CD14-positive monocyte (primary cell): ENCODE results near the gene PRTN3. TPM values are rescaled to one million over a fixed set of nuclear protein-coding genes. Genes with fewer than 3 reads are reported as not detected.

Experiments used
- DNase-seq, 3 donors: peaks; one replicate each; pipeline ENCODE4 v3.0.0-alpha.2; 2011 to 2022
- H2AFZ ChIP-seq: 2 replicates; pipeline ENCODE4 v1.6.0; 2012; ENCODE audit warnings: mild to moderate bottlenecking, low read depth, low read length, inconsistent platforms; ENCODE audit not compliant: insufficient read depth, poor library complexity, severe bottlenecking
- H3K27ac ChIP-seq, 2 donors: 1 replicate in 1 of 2; 2 replicates in 1 of 2; pipeline ENCODE4 v1.5.1; 2012 to 2013; ENCODE audit warnings: low read length in 2 of 2, control low read depth in 1 of 2, inconsistent platforms in 1 of 2, low read depth in 1 of 2, mild to moderate bottlenecking in 1 of 2
- H3K27me3 ChIP-seq, 2 donors: one replicate each; pipeline versions ENCODE4 v1.6.0 to v1.6.1; 2011 to 2013; ENCODE audit warnings: low read length in 2 of 2; ENCODE audit not compliant: control insufficient read depth in 2 of 2, insufficient read depth in 2 of 2
- H3K36me3 ChIP-seq, 2 donors: replicated peaks in 1 of 2; 1 replicate in 1 of 2; 2 replicates in 1 of 2; pipeline versions ENCODE4 v1.5.1 to v1.6.1; 2012 to 2013; ENCODE audit warnings: low read length in 2 of 2, control low read depth in 1 of 2, inconsistent platforms in 1 of 2, mild to moderate bottlenecking in 1 of 2; ENCODE audit not compliant: insufficient read depth in 2 of 2, control insufficient read depth in 1 of 2
- H3K4me1 ChIP-seq, 2 donors: 1 replicate in 1 of 2; 2 replicates in 1 of 2; pipeline versions ENCODE4 v1.5.1 to v1.6.1; 2012 to 2013; ENCODE audit warnings: low read length in 2 of 2, control low read depth in 1 of 2, inconsistent platforms in 1 of 2, mild to moderate bottlenecking in 1 of 2, moderate library complexity in 1 of 2; ENCODE audit not compliant: insufficient read depth in 2 of 2, control insufficient read depth in 1 of 2
- H3K4me2 ChIP-seq: replicated peaks from 2 replicates; pipeline ENCODE3; 2012; ENCODE audit warnings: low read length, moderate library complexity, mild to moderate bottlenecking; ENCODE audit not compliant: poor library complexity, severe bottlenecking; ENCODE audit errors: extremely low read depth
- H3K4me3 ChIP-seq, 3 experiments: fragments of 200-600 bp in 1 of 3; sonication (generic) in 1 of 3; replicated peaks in 1 of 3; 1 replicate in 2 of 3; 2 replicates in 1 of 3; pipeline ENCODE4 v1.5.1; 2011 to 2013; ENCODE audit warnings: low read length in 3 of 3, mild to moderate bottlenecking in 3 of 3, control low read depth in 2 of 3, low read depth in 2 of 3, inconsistent platforms in 1 of 3, moderate library complexity in 1 of 3
- H3K79me2 ChIP-seq: 2 replicates; pipeline ENCODE4 v1.6.0; 2012; ENCODE audit warnings: mild to moderate bottlenecking, control low read depth, inconsistent platforms, low read length, moderate library complexity; ENCODE audit not compliant: insufficient read depth
- H3K9ac ChIP-seq: 2 replicates; pipeline ENCODE4 v1.6.0; 2017; ENCODE audit warnings: low read length, mild to moderate bottlenecking; ENCODE audit not compliant: insufficient read depth, poor library complexity, severe bottlenecking
- H3K9me3 ChIP-seq, 2 donors: replicated peaks in 1 of 2; 1 replicate in 1 of 2; 2 replicates in 1 of 2; pipeline versions ENCODE4 v1.5.1 to v1.6.1; 2012 to 2013; ENCODE audit warnings: low read length in 2 of 2, control low read depth in 1 of 2; ENCODE audit not compliant: control insufficient read depth in 1 of 2, insufficient read depth in 1 of 2
- H4K20me1 ChIP-seq: 2 replicates; pipeline ENCODE4 v1.6.0; 2012; ENCODE audit warnings: mild to moderate bottlenecking, low read length, control low read depth, moderate library complexity; ENCODE audit not compliant: insufficient read depth
- H3K27ac Mint-ChIP-seq, 7 donors: one replicate each; pipeline ENCODE4 v1.8.0; 2020; ENCODE audit warnings: mild to moderate bottlenecking in 7 of 7, mixed read lengths in 7 of 7, moderate library complexity in 6 of 7, inconsistent platforms in 2 of 7
- H3K27me3 Mint-ChIP-seq, 3 donors: one replicate each; pipeline ENCODE4 v1.8.0; 2021 to 2022; ENCODE audit warnings: low read depth in 3 of 3, mild to moderate bottlenecking in 3 of 3, mixed read lengths in 3 of 3, moderate library complexity in 3 of 3, inconsistent platforms in 1 of 3
- H3K36me3 Mint-ChIP-seq, 2 donors: one replicate each; pipeline ENCODE4 v1.8.0; 2020; ENCODE audit warnings: mixed read lengths in 2 of 2, inconsistent platforms in 1 of 2, mild to moderate bottlenecking in 1 of 2
- H3K4me1 Mint-ChIP-seq: one replicate; pipeline ENCODE4 v1.8.0; 2020; ENCODE audit warnings: mild to moderate bottlenecking, mixed read lengths
- H3K4me3 Mint-ChIP-seq, 2 donors: one replicate each; pipeline ENCODE4 v1.8.0; 2020; ENCODE audit warnings: mild to moderate bottlenecking in 2 of 2, mixed read lengths in 2 of 2, moderate library complexity in 1 of 2
- H3K9me3 Mint-ChIP-seq, 7 donors: one replicate each; pipeline ENCODE4 v1.8.0; 2020 to 2022; ENCODE audit warnings: mixed read lengths in 7 of 7, mild to moderate bottlenecking in 6 of 7, moderate library complexity in 6 of 7, inconsistent platforms in 2 of 7
- CTCF ChIP-seq: fragments of 200-600 bp; IDR thresholded peaks from one replicate; pipeline ENCODE4 v1.8.0; 2022; ENCODE audit warnings: antibody characterized with exemption, mild to moderate bottlenecking
- WGBS: methylation state at CpG from one replicate; pipeline ENCODE4 v1.1.5; 2013; ENCODE audit warnings: missing lambda C conversion rate; ENCODE audit not compliant: insufficient coverage; 5-methylcytosine and 5-hydroxymethylcytosine counted together
- intact Hi-C, 2 donors: fragments of 100-400 bp; cut with micrococcal nuclease; formaldehyde crosslinking; loops; one replicate each; pipeline versions ENCODE4 v1.15.0 to v1.15.1; 2023
- polyA plus RNA-seq, 3 donors: library from polyadenylated mRNA; depleted of rRNA in 1 of 3; unstranded in 2 of 3; stranded (reverse) in 1 of 3; fragments of 300-500 nt in 2 of 3; fragments of >200 nt in 1 of 3; fragmentation: Illumina TruSeq in 2 of 3; gene quantifications; 1 replicate in 2 of 3; 2 replicates in 1 of 3; pipeline ENCODE4 v1.2.3, GENCODE V29; 2012 to 2021

Gene PRTN3
- polyA plus RNA-seq, 3 donors, result 0.11 TPM; not detected in 2

DNA sequence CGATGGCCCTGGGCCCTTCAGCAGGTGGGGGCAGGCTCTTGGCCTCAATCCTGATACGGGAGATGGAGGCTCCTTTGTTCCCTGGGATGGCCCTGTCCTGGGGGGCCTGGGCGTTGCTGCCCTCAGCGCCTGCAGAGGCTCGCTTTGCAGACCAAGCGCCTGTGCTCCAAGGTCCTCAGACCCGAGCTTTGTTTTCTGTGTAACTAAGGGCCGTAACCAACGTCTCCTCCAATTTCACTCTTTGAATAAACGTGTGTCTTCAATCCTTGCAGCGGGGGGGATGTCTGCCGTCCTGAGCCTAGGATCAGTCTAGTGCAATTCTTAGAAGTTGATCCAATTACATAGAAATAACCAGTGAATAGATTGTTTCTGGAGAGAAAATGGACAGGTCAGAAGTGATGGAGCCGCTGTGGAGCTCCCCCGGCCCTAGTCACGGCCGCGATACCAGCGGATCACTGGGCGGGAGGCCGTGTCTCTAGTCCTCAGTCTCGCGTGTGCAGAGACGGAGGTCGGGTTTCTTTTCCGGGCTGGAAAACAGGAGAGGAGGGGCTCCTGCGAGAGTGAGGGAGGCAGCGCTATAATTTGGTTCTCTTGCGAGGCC is 38.2 kb upstream of the PRTN3 start:
- Mint-ChIP-seq H3K36me3 (peaks cover 29 to 65% of the 10 kb centered on the region in 2 donors), H3K4me1 (peaks cover 28% of the 10 kb centered on the region), H3K4me3 (no peak overlapping the region), H3K9me3 (no peaks in the 10 kb centered on the region), H3K27ac (peak overlapping the region in 1 of 7 donors; percentile 66), H3K27me3 (no peaks in the 10 kb centered on the region)
- no peak for DNase-seq
- TF ChIP-seq CTCF, result no peak
- H3K4me2 ChIP-seq, result no peak overlapping the region
- no peaks in the 10 kb centered on the region for H3K27me3 ChIP-seq
- intact Hi-C loops, result no loop called here
- H3K36me3 ChIP-seq, result peaks cover 55 to 76% of the 10 kb centered on the region in 2 donors
- no peak overlapping the region for H3K27ac ChIP-seq
- 90% methylated on average over 24 of the region's 28 CpGs for WGBS
- H3K4me3 ChIP-seq, result no peak overlapping the region
- H3K9ac ChIP-seq, result no peak overlapping the region
- peaks cover 98% of the 10 kb centered on the region for H3K79me2 ChIP-seq
- peaks cover 33 to 40% of the 10 kb centered on the region in 2 donors for H3K4me1 ChIP-seq
- peaks cover 98% of the 10 kb centered on the region for H4K20me1 ChIP-seq
- no peaks in the 10 kb centered on the region for H3K9me3 ChIP-seq
- no peak overlapping the region for H2AFZ ChIP-seq

- Histone ChIP-seq H3K27me3 (no peaks in the 10 kb centered on the region), H3K9ac (no peak overlapping the region), H3K9me3 (no peaks in the 10 kb centered on the region), H3K36me3 (peaks cover 61 to 81% of the 10 kb centered on the region in 2 donors), H2AFZ (no peak overlapping the region), H3K4me2 (no peak overlapping the region), H3K79me2 (peaks cover 100% of the 10 kb centered on the region), H3K4me1 (peaks cover 33 to 39% of the 10 kb centered on the region in 2 donors), H4K20me1 (peaks cover 100% of the 10 kb centered on the region), H3K4me3 (no peak overlapping the region), H3K27ac (no peak overlapping the region)
- Mint-ChIP-seq H3K9me3 (no peaks in the 10 kb centered on the region), H3K27me3 (no peaks in the 10 kb centered on the region), H3K27ac (peak overlapping the region in 2 of 7 donors; percentile 16 to 71), H3K4me3 (no peak overlapping the region), H3K36me3 (peaks cover 34 to 70% of the 10 kb centered on the region in 2 donors), H3K4me1 (peaks cover 28% of the 10 kb centered on the region)
- 96% methylated on average over 15 of the region's 17 CpGs for WGBS
- no peak for TF ChIP-seq CTCF
- intact Hi-C loops, result no loop called here
- DNase-seq, result no peak
These were observed 37.7 kb upstream of the PRTN3 start for GRCh38 chr19:803099-803561.
